ENCODE results near the gene ZNF609.
"Not testable (repeated sequence)": the region's sequence is repeated elsewhere in the genome, so short reads cannot be mapped to it uniquely, and the experiment has no call there.

The ZNF609 gene

GRCh38 chr15:64586259-64586870, 126.0 kb downstream of the ZNF609 start:
- DNase-seq (ENCODE audit: low spot score): no peak

DNA sequence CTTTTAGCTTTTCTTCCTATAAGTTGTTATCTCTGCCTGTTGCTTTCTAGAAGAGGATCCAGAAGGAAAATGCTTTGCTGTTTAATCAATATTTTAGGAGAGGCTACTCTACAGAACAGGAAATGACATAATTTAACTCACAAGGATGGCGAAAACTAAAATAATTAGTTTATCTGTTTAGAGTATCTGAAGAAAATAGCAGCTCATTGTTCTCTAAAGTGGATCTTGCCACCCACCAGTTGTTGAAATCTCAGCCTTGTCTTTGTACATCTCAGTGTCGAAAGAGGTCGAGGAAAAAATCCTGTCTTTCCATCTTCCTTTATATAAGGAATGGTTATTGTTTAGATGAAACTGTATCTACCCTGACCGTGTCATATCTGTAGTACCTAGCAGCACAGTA, 126.6 kb downstream of the ZNF609 start:
- DNase-seq (ENCODE audit: low spot score): no peak

DNA sequence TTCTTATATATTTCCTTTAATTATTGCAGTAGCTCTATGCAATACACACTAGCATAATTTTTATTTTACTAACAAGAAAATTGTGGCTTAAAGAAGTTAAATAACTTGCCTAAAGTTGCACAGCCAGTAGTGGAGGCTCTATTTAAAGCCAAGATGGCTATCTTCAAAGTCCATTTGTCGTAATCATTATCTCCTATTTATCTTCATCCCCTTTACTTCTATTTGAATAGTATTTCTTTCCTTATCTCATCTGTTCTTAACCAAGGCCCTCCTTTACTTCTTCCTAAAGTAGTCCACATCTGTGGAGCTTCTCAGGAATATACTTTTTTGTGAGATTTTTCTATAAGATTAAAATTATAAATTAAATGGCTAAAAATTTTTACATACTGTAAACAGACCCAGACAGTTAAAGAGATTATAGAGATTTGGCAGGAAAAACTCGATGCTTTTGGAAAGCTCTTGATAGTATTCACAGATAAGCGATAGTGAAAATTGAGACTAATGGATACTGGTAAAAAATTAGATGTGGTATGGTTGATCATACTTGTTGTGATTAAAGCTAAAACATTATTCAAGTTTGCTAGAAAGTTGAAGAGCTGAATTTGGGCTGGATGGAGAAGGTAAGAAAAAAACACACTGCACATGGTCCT, 129.2 kb downstream of the ZNF609 start:
- DNase-seq (ENCODE audit: low spot score): no peak

DNA sequence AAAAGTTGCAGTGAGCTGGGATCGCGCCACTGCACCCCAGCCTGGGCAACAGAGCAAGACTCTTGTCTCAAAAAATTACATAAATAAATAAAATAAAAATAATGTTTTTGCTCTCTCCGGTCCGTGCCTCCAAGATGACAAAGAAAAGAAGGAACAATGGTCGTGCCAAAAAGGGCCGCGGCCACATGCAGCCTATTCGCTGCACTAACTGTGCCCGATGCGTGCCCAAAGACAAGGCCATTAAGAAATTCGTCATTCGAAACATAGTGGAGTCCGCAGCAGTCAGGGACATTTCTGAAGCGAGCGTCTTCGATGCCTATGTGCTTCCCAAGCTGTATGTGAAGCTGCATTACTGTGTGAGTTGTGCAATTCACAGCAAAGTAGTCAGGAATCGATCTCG, 132.5 kb downstream of the ZNF609 start:
- not testable (repeated sequence) for DNase-seq (ENCODE audit: low spot score)

GRCh38 chr15:64596701-64597476, 136.5 kb downstream of the ZNF609 start:
- DNase-seq (ENCODE audit: low spot score): peak; percentile 59

GRCh38 chr15:64597477-64597822, 137.1 kb downstream of the ZNF609 start:
- DNase-seq (ENCODE audit: low spot score): no peak

DNA sequence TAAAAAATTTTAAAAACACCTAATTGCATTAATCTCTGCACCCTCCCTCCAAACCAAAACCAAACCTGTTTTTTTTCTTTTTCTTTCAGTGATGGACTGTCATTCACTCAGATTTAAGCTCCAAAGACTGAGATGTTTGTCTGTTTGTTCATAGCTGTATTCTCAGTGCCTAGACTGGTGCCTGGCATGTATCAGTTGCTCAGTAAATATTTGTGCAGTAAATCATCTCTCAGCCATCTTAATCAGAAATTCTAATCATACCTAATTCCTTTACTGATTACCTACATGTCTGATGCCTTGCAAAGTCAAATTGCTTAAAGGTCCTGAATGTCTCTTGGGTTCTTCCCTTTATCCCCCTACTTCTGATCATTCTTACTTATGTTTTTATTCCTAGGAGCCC, 138.8 kb downstream of the ZNF609 start:
- DNase-seq (ENCODE audit: low spot score): no peak

GRCh38 chr15:64599716-64600115, 139.3 kb downstream of the ZNF609 start:
- no peak for DNase-seq (ENCODE audit: low spot score)

- no peak for DNase-seq (ENCODE audit: low spot score)
Observed at GRCh38 chr15:64600794-64601193, 140.4 kb downstream of the ZNF609 start.

DNA sequence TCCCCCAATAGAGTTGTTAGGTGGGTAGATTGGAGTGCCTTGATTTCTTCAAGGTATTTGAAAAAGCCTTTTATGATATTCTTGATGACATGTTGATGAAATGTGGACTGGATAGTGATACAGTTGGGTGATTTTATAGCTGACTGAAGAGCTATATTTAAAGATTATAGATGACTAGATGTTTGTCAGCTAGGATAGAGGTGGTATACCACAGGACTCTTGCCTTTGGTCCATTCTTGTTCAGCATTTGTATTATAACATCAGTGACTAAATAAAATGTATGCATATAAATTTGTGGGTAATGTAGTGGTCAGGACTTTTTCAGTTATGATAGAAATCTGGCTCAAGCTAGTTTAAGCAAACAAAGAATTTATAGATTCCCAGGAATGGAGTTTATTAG, 143.9 kb downstream of the ZNF609 start:
- no peak for DNase-seq (ENCODE audit: low spot score)

DNA sequence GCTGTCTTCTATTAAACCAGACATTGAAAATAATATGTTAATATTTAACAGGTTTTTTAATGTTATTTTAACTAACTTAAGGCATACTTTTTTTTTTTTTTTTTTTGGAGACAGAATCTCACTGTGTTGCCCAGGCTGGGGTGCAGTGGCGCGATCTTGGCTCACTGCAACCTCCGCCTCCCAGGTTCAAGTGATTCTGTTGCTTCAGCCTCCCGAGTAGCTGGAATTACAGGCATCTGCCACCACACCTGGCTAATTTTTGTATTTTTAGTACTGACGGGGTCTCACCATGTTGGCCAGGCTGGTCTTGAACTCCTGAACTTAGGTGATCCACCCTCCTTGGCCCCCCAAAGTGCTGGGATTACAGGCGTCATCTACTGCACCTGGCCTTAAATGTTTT, 147.0 kb downstream of the ZNF609 start:
- DNase-seq (ENCODE audit: low spot score): not testable (repeated sequence)

DNA sequence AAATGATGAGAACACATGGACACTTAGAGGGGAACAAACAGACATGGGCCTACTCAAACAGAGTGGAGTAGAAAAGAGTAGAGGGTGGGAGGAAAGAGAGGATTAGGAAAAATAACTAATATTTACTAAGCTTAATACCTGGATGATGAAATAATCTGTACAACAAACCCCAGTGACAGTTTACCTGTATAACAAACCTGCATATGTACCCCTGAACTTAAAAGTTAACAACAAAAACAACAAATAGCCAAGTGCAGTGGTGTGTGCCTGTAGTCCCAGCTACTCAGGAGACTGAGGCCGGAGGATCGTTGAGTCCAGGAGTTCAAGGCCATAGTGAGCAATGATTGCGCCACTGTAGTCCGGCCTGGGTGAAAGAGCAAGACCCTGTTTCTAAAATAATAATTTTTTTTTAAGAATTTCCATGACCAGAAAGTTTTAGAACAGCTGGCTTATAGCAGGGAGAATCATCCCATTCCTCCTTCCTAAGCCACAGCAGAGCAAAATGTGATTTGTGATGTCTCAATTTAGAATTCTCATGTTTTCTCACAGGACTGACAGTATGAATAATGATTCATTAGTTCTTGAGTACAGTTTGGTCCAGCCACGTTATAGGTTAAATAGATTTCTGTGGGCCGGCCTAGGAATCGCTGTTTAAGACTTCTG, 150.0 kb downstream of the ZNF609 start:
- DNase-seq (ENCODE audit: low spot score): no peak

- DNase-seq (ENCODE audit: low spot score): no peak
Observed at GRCh38 chr15:64611085-64611725, 150.8 kb downstream of the ZNF609 start.

- DNase-seq (ENCODE audit: low spot score): no peak
Observed at GRCh38 chr15:64614519-64614918, 154.1 kb downstream of the ZNF609 start.

DNA sequence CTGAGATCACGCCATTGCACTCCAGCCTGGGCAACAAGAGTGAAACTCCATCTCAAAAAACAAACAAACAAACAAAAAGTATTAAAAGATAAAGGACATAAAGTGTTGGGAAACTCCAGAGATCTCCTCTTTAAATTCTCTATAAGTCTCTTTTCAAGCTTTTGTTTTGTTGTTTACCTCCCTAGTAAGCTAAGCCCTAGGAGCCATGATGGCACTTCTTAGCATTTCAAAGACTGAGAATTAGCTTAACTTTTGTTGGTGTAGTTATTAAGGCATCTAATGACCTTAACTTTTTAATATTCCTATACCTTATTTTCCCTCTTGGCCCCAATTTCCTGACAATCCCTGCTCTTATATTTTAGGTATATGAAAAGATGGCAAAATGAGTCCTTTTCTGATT, 157.3 kb downstream of the ZNF609 start:
- no peak for DNase-seq (ENCODE audit: low spot score)

DNA sequence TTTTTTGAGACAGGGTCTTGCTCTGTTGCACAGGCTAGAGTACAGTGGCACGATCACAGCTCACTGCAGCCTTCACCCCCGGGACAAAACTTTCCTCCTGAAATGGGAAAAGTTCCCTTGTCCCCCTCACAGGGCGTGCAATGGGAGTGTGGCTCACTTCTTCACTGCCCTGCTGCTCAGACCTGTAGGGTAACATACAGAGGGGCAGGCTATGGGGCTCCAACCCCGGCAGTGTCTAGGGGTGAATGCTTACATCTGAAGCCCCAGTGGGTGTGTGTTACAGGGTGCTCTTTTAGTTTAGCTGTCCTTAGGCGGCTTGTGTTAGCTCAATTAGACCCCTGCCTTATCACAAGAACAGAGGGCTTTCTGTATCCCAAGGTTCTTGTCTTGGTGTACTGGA, 157.8 kb downstream of the ZNF609 start:
- no peak for DNase-seq (ENCODE audit: low spot score)

DNA sequence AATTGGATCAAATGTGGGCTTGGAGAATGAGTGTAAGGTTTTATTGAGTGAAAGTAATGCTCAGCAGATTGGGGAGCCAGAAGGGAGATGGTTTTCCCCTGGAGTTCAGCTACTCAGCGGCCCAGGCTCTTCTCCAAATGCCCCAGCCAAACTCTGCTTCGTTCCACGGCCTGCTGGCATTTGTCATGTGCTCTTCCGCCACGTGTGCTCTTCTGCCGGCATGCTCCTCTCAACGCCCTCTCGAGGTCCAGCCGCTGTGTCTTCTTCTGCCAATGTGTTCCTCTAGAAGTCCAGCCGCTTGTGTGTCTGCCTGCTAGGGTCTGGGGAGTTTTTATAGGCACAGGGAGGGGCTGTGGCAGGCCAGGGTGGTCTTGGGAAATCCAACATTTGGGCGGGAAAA, 158.2 kb downstream of the ZNF609 start:
- no peak for DNase-seq (ENCODE audit: low spot score)

DNA sequence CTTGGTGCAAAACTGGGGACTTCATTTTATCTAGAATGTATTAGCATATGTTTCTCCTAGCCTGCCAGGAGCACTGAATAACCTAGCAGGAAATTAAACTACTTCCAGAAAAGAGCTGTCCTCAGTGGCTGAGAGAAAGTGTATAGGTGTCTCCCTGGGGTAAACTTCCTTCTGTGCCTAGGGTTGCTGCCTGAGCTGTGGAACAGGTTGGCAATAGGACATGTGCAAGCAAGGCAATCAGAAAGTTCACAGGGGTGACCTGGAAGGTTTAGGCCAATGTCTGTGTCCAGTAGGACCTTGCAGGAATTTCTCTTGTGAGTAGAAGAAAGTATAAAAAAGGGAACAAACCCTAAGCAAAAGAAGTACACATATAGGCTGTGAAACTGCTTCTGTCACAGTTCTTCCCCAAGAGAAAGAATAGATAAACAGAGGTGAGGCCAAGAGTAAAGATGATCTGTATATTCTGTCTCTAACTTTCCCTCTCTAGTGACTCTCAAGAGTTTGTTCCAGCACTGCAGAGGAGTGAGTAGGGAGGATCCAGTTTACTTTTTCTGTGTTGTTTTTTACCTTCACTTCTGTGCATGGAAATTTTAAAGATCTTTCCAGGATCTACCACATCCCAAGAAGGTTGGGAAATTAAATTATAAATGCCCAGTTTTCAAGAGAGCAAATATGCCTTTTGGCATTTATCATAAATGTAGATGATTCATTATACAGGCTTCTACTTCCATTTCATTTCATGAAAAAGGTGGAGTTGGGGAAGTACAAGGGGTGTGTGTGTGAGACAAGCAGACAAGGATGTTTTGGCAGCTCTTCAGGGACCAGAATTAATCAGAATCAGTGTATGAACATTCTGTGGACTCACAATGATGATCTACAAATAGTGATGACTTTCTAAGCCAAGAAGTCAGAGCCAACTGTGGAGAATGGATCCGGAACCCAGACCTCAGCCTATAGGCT, 159.8 kb downstream of the ZNF609 start:
- peak; percentile 24 for DNase-seq (ENCODE audit: low spot score)

DNA sequence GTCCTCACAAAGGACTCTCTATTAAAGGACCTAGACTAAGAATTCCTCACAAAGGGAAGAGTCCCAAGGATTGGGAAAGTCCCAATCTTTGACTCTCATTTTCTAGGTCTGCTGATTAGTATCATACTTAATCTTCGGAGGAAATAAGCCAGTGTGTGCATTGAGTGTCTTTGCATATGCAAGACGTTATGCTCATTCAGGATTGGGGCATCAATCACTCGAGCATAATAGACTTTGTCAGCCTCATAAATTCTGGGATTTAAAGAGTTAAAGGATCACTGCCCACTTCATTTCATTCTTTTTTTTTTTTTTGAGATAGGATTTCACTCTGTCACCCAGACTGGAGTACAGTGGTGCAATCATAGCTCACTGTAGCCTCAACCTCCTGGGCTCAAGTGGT, 160.7 kb downstream of the ZNF609 start:
- no peak for DNase-seq (ENCODE audit: low spot score)

DNA sequence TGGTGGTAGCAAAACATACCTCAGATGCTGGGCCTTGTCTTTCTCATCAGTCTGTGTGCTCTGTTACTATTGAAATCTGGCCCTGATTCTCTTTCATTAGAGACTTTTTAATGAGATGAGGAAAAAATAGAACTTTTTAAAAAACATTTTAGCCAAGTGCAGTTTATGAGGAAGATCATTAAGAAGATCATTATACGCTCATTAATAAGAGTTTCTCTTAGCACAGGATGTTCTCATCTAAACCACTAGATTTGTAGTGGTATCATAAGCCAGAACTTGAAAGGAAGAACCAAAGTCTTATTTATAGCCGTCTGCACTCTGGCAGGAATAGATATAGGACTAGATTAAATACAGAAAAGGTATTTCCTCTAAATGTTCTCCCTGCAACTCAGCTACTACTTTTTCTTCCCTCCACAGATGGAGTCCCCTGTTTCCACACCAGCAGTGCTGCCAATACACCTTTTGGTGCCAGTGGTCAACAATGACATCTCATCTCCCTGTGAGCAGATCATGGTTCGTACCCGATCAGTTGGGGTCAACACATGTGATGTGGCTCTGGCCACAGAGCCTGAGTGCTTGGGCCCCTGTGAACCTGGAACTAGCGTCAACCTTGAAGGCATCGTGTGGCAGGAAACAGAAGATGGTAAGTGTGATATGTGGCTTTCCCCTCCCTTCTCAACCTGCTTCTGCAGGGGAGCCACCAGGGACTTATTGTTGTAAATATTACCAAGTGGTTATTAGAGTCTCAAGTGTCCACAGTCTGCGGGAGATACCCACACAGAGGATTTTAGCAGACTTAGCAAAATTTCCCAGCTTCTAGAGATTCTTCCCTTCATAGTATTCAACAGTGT, 162.3 kb downstream of the ZNF609 start:
- no peak for DNase-seq (ENCODE audit: low spot score)
